Nephron (organoid): ENCODE results near the gene NOS3.
"Not testable (repeated sequence)": the region's sequence is repeated elsewhere in the genome, so short reads cannot be mapped to it uniquely, and the experiment has no call there.

Experiments
- H3K27ac Mint-ChIP-seq, 3 experiments: 2 replicates each; pipeline ENCODE4 v1.8.0; 2020; ENCODE audit warnings: mixed read lengths in 3 of 3, mild to moderate bottlenecking in 2 of 3, moderate library complexity in 1 of 3
- H3K27me3 Mint-ChIP-seq: 2 replicates; pipeline ENCODE4 v1.8.0; 2021; ENCODE audit warnings: low read depth, mild to moderate bottlenecking, moderate library complexity, mixed read lengths
- H3K36me3 Mint-ChIP-seq: 2 replicates; pipeline ENCODE4 v1.8.0; 2020; ENCODE audit warnings: low read depth, mixed read lengths
- H3K4me1 Mint-ChIP-seq: 2 replicates; pipeline ENCODE4 v1.8.0; 2020; ENCODE audit warnings: mixed read lengths
- H3K4me3 Mint-ChIP-seq, 3 experiments: 2 replicates each; pipeline ENCODE4 v1.8.0; 2020; ENCODE audit warnings: mild to moderate bottlenecking in 3 of 3, mixed read lengths in 3 of 3, moderate library complexity in 2 of 3
- H3K9me3 Mint-ChIP-seq: 2 replicates; pipeline ENCODE4 v1.8.0; 2020; ENCODE audit warnings: mixed read lengths
- CTCF ChIP-seq, 3 experiments: fragments of 200-600 bp; sonication (generic); IDR thresholded peaks; one replicate each; pipeline ENCODE4 v1.5.0; 2021; ENCODE audit warnings: antibody characterized with exemption in 3 of 3; ENCODE audit not compliant: unreplicated experiment in 3 of 3

Gene NOS3

GRCh38 chr7:151040616-151041375 is 50.0 kb downstream of the NOS3 start:
- H3K27ac Mint-ChIP-seq = no peak overlapping the region
- no peaks in the 10 kb centered on the region for H3K9me3 Mint-ChIP-seq
- no peak for TF ChIP-seq CTCF (IDR thresholded peaks at IDR 0.05; ENCODE audit: unreplicated experiment in 3 of 3)

GRCh38 chr7:151043449-151043848 is 52.6 kb downstream of the NOS3 start:
- peaks cover 29% of the 10 kb centered on the region for H3K4me1 Mint-ChIP-seq
- not testable (repeated sequence) for H3K27ac Mint-ChIP-seq, H3K27me3 Mint-ChIP-seq, H3K36me3 Mint-ChIP-seq, H3K4me3 Mint-ChIP-seq, H3K9me3 Mint-ChIP-seq

More at GRCh38 chr7:151040616-151041375, 50.0 kb downstream of the NOS3 start:
- Mint-ChIP-seq H3K27me3 (no peaks in the 10 kb centered on the region), H3K4me3 (no peak overlapping the region), H3K36me3 (no peaks in the 10 kb centered on the region), H3K4me1 (peaks cover 19% of the 10 kb centered on the region)

- no peak for TF ChIP-seq CTCF (IDR thresholded peaks at IDR 0.05; ENCODE audit: unreplicated experiment in 3 of 3)
- no peaks in the 10 kb centered on the region for H3K36me3 Mint-ChIP-seq
- H3K27me3 Mint-ChIP-seq = peaks cover 3% of the 10 kb centered on the region
- no peaks in the 10 kb centered on the region for H3K9me3 Mint-ChIP-seq
- H3K4me3 Mint-ChIP-seq = no peak overlapping the region
- H3K27ac Mint-ChIP-seq = no peak overlapping the region
- peaks cover 25% of the 10 kb centered on the region for H3K4me1 Mint-ChIP-seq
Measured at GRCh38 chr7:151043959-151044358, 53.1 kb downstream of the NOS3 start.

- no peaks in the 10 kb centered on the region for H3K36me3 Mint-ChIP-seq
- TF ChIP-seq CTCF (IDR thresholded peaks at IDR 0.05; ENCODE audit: unreplicated experiment in 3 of 3) = no peak
- H3K27me3 Mint-ChIP-seq = peaks cover 12% of the 10 kb centered on the region
- no peaks in the 10 kb centered on the region for H3K9me3 Mint-ChIP-seq
- H3K27ac Mint-ChIP-seq = no peak overlapping the region
- peaks cover 13% of the 10 kb centered on the region for H3K4me1 Mint-ChIP-seq
- no peak overlapping the region for H3K4me3 Mint-ChIP-seq
Measured at GRCh38 chr7:151045262-151045661, 54.4 kb downstream of the NOS3 start.

GRCh38 chr7:151045967-151046366 is 55.1 kb downstream of the NOS3 start:
- Mint-ChIP-seq H3K4me3 (no peak overlapping the region), H3K27me3 (peaks cover 16% of the 10 kb centered on the region), H3K27ac (no peak overlapping the region), H3K36me3 (no peaks in the 10 kb centered on the region), H3K4me1 (peaks cover 13% of the 10 kb centered on the region), H3K9me3 (no peaks in the 10 kb centered on the region)
- no peak for TF ChIP-seq CTCF (IDR thresholded peaks at IDR 0.05; ENCODE audit: unreplicated experiment in 3 of 3)

- no peak overlapping the region for H3K4me3 Mint-ChIP-seq
Measured at GRCh38 chr7:151046603-151047573, 56.1 kb downstream of the NOS3 start.

More at GRCh38 chr7:151046603-151047573, 56.1 kb downstream of the NOS3 start:
- Mint-ChIP-seq H3K27ac (peak overlapping the region in 2 of 3 experiments; percentile 8 to 32), H3K27me3 (peaks cover 16% of the 10 kb centered on the region), H3K9me3 (no peaks in the 10 kb centered on the region), H3K4me1 (peaks cover 10% of the 10 kb centered on the region), H3K36me3 (no peaks in the 10 kb centered on the region)
- no peak for TF ChIP-seq CTCF (IDR thresholded peaks at IDR 0.05; ENCODE audit: unreplicated experiment in 3 of 3)
